ENCODE results near the gene STK16. TPM values are rescaled to one million over a fixed set of nuclear protein-coding genes. Genes with fewer than 3 reads are reported as not detected.
A peak's percentile ranks its signal among the peaks of the same experiment; 100 is the strongest.

The STK16 gene
- total and polyA plus RNA-seq, 4 donors = 16.4 to 38.7 (median 30.7) TPM

- WGBS (ENCODE audit: insufficient coverage) = 20% methylated on average over 6 of the region's 7 CpGs
- Histone ChIP-seq H3K4me1 (ENCODE audit: control insufficient read depth, insufficient read depth, low read length) (peaks cover 20% of the 10 kb centered on the region), H3K9me3 (ENCODE audit: control insufficient read depth, insufficient read depth, low read length) (no peaks in the 10 kb centered on the region), H3K36me3 (ENCODE audit: control insufficient read depth, insufficient read depth, low read length) (peaks cover 25% of the 10 kb centered on the region), H3K27ac (ENCODE audit: low read depth, low read length) (peak overlapping the region; percentile 98), H3K4me3 (ENCODE audit: low read depth, low read length) (peak overlapping the region; percentile 84), H3K27me3 (ENCODE audit: control insufficient read depth, insufficient read depth, low read length) (no peaks in the 10 kb centered on the region)
- DNase-seq (ENCODE audit: low read depth in 4 of 6, low spot score in 6 of 6) = no peak
Measured at GRCh38 chr2:219205981-219206327, 39.3 kb upstream of the STK16 start.

GRCh38 chr2:219206328-219207133 is 38.7 kb upstream of the STK16 start, which contains the start of gene ZFAND2B:
Gene ZFAND2B (plus strand): TSS chr2:219206782. CDS start chr2:219206988, 206 bp downstream.
- DNase-seq (ENCODE audit: low read depth in 4 of 6, low spot score in 6 of 6) = peak; percentile 89 to 99 (median 95)
- Histone ChIP-seq H3K9me3 (ENCODE audit: control insufficient read depth, insufficient read depth, low read length) (no peaks in the 10 kb centered on the region), H3K27me3 (ENCODE audit: control insufficient read depth, insufficient read depth, low read length) (no peaks in the 10 kb centered on the region), H3K4me3 (ENCODE audit: low read depth, low read length) (peak within 1 kb of the TSS; percentile 84), H3K4me1 (ENCODE audit: control insufficient read depth, insufficient read depth, low read length) (peaks cover 20% of the 10 kb centered on the region), H3K27ac (ENCODE audit: low read depth, low read length) (peak within 1 kb of the TSS; percentile 98), H3K36me3 (ENCODE audit: control insufficient read depth, insufficient read depth, low read length) (peaks cover 31% of the 10 kb centered on the region)
- under 1% methylated on average over 67 of the region's 76 CpGs for WGBS (ENCODE audit: insufficient coverage)

GRCh38 chr2:219207134-219207883 is 38.0 kb upstream of the STK16 start:
- Histone ChIP-seq H3K27ac (ENCODE audit: low read depth, low read length) (peak overlapping the region; percentile 97), H3K27me3 (ENCODE audit: control insufficient read depth, insufficient read depth, low read length) (no peaks in the 10 kb centered on the region), H3K4me1 (ENCODE audit: control insufficient read depth, insufficient read depth, low read length) (peaks cover 20% of the 10 kb centered on the region), H3K9me3 (ENCODE audit: control insufficient read depth, insufficient read depth, low read length) (no peaks in the 10 kb centered on the region), H3K4me3 (ENCODE audit: low read depth, low read length) (peak overlapping the region; percentile 84), H3K36me3 (ENCODE audit: control insufficient read depth, insufficient read depth, low read length) (peaks cover 36% of the 10 kb centered on the region)
- no peak for DNase-seq (ENCODE audit: low read depth in 4 of 6, low spot score in 6 of 6)
- 11% methylated on average over 20 of the region's 22 CpGs for WGBS (ENCODE audit: insufficient coverage)

GRCh38 chr2:219207884-219208740 is 37.2 kb upstream of the STK16 start:
- WGBS (ENCODE audit: insufficient coverage) = 59% methylated on average over 11 of the region's 17 CpGs
- Histone ChIP-seq H3K36me3 (ENCODE audit: control insufficient read depth, insufficient read depth, low read length) (peaks cover 45% of the 10 kb centered on the region), H3K27me3 (ENCODE audit: control insufficient read depth, insufficient read depth, low read length) (no peaks in the 10 kb centered on the region), H3K4me1 (ENCODE audit: control insufficient read depth, insufficient read depth, low read length) (peaks cover 20% of the 10 kb centered on the region), H3K9me3 (ENCODE audit: control insufficient read depth, insufficient read depth, low read length) (no peaks in the 10 kb centered on the region), H3K27ac (ENCODE audit: low read depth, low read length) (peak overlapping the region; percentile 97), H3K4me3 (ENCODE audit: low read depth, low read length) (no peak overlapping the region)
- DNase-seq (ENCODE audit: low read depth in 4 of 6, low spot score in 6 of 6) = peak in 1 of 6 donors; percentile 44

- no peak overlapping the region for H3K27ac ChIP-seq (ENCODE audit: low read depth, low read length)
- H3K4me1 ChIP-seq (ENCODE audit: control insufficient read depth, insufficient read depth, low read length) = peaks cover 20% of the 10 kb centered on the region
- H3K9me3 ChIP-seq (ENCODE audit: control insufficient read depth, insufficient read depth, low read length) = no peaks in the 10 kb centered on the region
- H3K4me3 ChIP-seq (ENCODE audit: low read depth, low read length) = no peak overlapping the region
- DNase-seq (ENCODE audit: low read depth in 4 of 6, low spot score in 6 of 6) = no peak
- H3K27me3 ChIP-seq (ENCODE audit: control insufficient read depth, insufficient read depth, low read length) = no peaks in the 10 kb centered on the region
- H3K36me3 ChIP-seq (ENCODE audit: control insufficient read depth, insufficient read depth, low read length) = peaks cover 59% of the 10 kb centered on the region
- WGBS (ENCODE audit: insufficient coverage) = 86% methylated on average over 10 of the region's 18 CpGs
Measured at GRCh38 chr2:219209236-219210195, 35.8 kb upstream of the STK16 start.

- no peaks in the 10 kb centered on the region for H3K9me3 ChIP-seq (ENCODE audit: control insufficient read depth, insufficient read depth, low read length)
- 95% methylated on average over 24 of the region's 24 CpGs for WGBS (ENCODE audit: insufficient coverage)
- H3K27ac ChIP-seq (ENCODE audit: low read depth, low read length) = no peak overlapping the region
- H3K27me3 ChIP-seq (ENCODE audit: control insufficient read depth, insufficient read depth, low read length) = no peaks in the 10 kb centered on the region
- H3K4me1 ChIP-seq (ENCODE audit: control insufficient read depth, insufficient read depth, low read length) = peaks cover 20% of the 10 kb centered on the region
- peaks cover 63% of the 10 kb centered on the region for H3K36me3 ChIP-seq (ENCODE audit: control insufficient read depth, insufficient read depth, low read length)
- DNase-seq (ENCODE audit: low read depth in 4 of 6, low spot score in 6 of 6) = no peak
- H3K4me3 ChIP-seq (ENCODE audit: low read depth, low read length) = no peak overlapping the region
Measured at GRCh38 chr2:219210196-219210885, 34.9 kb upstream of the STK16 start.

GRCh38 chr2:219210886-219211362 is 34.4 kb upstream of the STK16 start:
- no peaks in the 10 kb centered on the region for H3K27me3 ChIP-seq (ENCODE audit: control insufficient read depth, insufficient read depth, low read length)
- no peak overlapping the region for H3K27ac ChIP-seq (ENCODE audit: low read depth, low read length)
- no peak for DNase-seq (ENCODE audit: low read depth in 4 of 6, low spot score in 6 of 6)
- peaks cover 69% of the 10 kb centered on the region for H3K36me3 ChIP-seq (ENCODE audit: control insufficient read depth, insufficient read depth, low read length)
- no peak overlapping the region for H3K4me3 ChIP-seq (ENCODE audit: low read depth, low read length)
- peaks cover 22% of the 10 kb centered on the region for H3K4me1 ChIP-seq (ENCODE audit: control insufficient read depth, insufficient read depth, low read length)
- 100% methylated on average over 1 of the region's 9 CpGs for WGBS (ENCODE audit: insufficient coverage)
- no peaks in the 10 kb centered on the region for H3K9me3 ChIP-seq (ENCODE audit: control insufficient read depth, insufficient read depth, low read length)

- Histone ChIP-seq H3K4me1 (ENCODE audit: control insufficient read depth, insufficient read depth, low read length) (peaks cover 27% of the 10 kb centered on the region), H3K9me3 (ENCODE audit: control insufficient read depth, insufficient read depth, low read length) (no peaks in the 10 kb centered on the region), H3K27ac (ENCODE audit: low read depth, low read length) (no peak overlapping the region), H3K27me3 (ENCODE audit: control insufficient read depth, insufficient read depth, low read length) (no peaks in the 10 kb centered on the region), H3K36me3 (ENCODE audit: control insufficient read depth, insufficient read depth, low read length) (peaks cover 77% of the 10 kb centered on the region), H3K4me3 (ENCODE audit: low read depth, low read length) (no peak overlapping the region)
- 95% methylated on average over 8 of the region's 8 CpGs for WGBS (ENCODE audit: insufficient coverage)
- no peak for DNase-seq (ENCODE audit: low read depth in 4 of 6, low spot score in 6 of 6)
Measured at GRCh38 chr2:219213026-219213415, 32.3 kb upstream of the STK16 start.

Measured in spinal cord (tissue), 10 donors.